Activated T-helper 1 cell treated with anti-CD3 and anti-CD28 coated beads, Interleukin-12 subunit alpha, Interleukin-12 subunit beta, Interleukin-2, Interleukin-4 antibody, amounts not matched to agents 30 ng/mL and 10 ng/mL and 1 ng/mL, durations not matched to agents 14 hours and 24 hours and 36 hours (primary cell): ENCODE data around the gene UST. TPM values are rescaled to one million over a fixed set of nuclear protein-coding genes. Genes with fewer than 3 reads are reported as not detected.

Experiments used
- DNase-seq: peaks from one replicate; pipeline ENCODE4 v3.0.0; 2021; ENCODE audit warnings: low spot score
- H3K27ac Mint-ChIP-seq: one replicate; pipeline ENCODE4 v1.8.0; 2021; ENCODE audit warnings: mild to moderate bottlenecking, mixed read lengths
- H3K27me3 Mint-ChIP-seq: one replicate; pipeline ENCODE4 v1.8.0; 2022; ENCODE audit warnings: mild to moderate bottlenecking, moderate library complexity, mixed read lengths; ENCODE audit not compliant: insufficient read depth
- H3K36me3 Mint-ChIP-seq: one replicate; pipeline ENCODE4 v1.8.0; 2021; ENCODE audit warnings: low read depth, mixed read lengths
- H3K4me1 Mint-ChIP-seq: one replicate; pipeline ENCODE4 v1.8.0; 2021; ENCODE audit warnings: low read depth, mixed read lengths
- H3K4me3 Mint-ChIP-seq: one replicate; pipeline ENCODE4 v1.8.0; 2021; ENCODE audit warnings: mild to moderate bottlenecking, moderate library complexity, mixed read lengths
- H3K9me3 Mint-ChIP-seq: one replicate; pipeline ENCODE4 v1.8.0; 2021; ENCODE audit warnings: mixed read lengths
- intact Hi-C: fragments of 100-400 bp; cut with micrococcal nuclease; formaldehyde crosslinking; loops from one replicate; pipeline ENCODE4 v1.15.1; 2024
- total RNA-seq: library from RNA; stranded (reverse); gene quantifications from 2 replicates; pipeline ENCODE4 v1.2.3, GENCODE V29; 2022

Gene UST
- 0.29 and 0.49 TPM in 2 replicates for total RNA-seq

- no peaks in the 10 kb centered on the region for H3K9me3 Mint-ChIP-seq
- intact Hi-C loops, result loop anchor here (1.0 to 5.0 kb wide), 4 partner anchors 12 to 202 kb away; no protein-coding TSS in a partner anchor
- peak within 1 kb of the TSS; percentile 91 for H3K4me3 Mint-ChIP-seq
- H3K4me1 Mint-ChIP-seq, result peaks cover 23% of the 10 kb centered on the region
- H3K27ac Mint-ChIP-seq, result peak within 1 kb of the TSS; percentile 31
- DNase-seq, result no peak
- H3K36me3 Mint-ChIP-seq, result no peaks in the 10 kb centered on the region
- H3K27me3 Mint-ChIP-seq, result peaks cover 75% of the 10 kb centered on the region
These were observed at the start of gene UST for GRCh38 chr6:148746363-148747144. UST (plus strand) TSS chr6:148747030; CDS start chr6:148747431, 401 bp downstream.

- H3K27me3 Mint-ChIP-seq, result peaks cover 6% of the 10 kb centered on the region
- no peak for DNase-seq
- H3K9me3 Mint-ChIP-seq, result peaks cover 3% of the 10 kb centered on the region
- intact Hi-C loops, result no loop called here
- H3K4me1 Mint-ChIP-seq, result peaks cover 11% of the 10 kb centered on the region
- no peak overlapping the region for H3K4me3 Mint-ChIP-seq
- H3K36me3 Mint-ChIP-seq, result peaks cover 1% of the 10 kb centered on the region
- H3K27ac Mint-ChIP-seq, result no peak overlapping the region
These were observed 48.9 kb upstream of the UST start for GRCh38 chr6:148697895-148698440.

- no peak overlapping the region for H3K4me3 Mint-ChIP-seq
- peaks cover 11% of the 10 kb centered on the region for H3K4me1 Mint-ChIP-seq
- intact Hi-C loops, result no loop called here
- peaks cover 1% of the 10 kb centered on the region for H3K36me3 Mint-ChIP-seq
- peaks cover 8% of the 10 kb centered on the region for H3K27me3 Mint-ChIP-seq
- H3K27ac Mint-ChIP-seq, result no peak overlapping the region
- DNase-seq, result no peak
- peaks cover 10% of the 10 kb centered on the region for H3K9me3 Mint-ChIP-seq
These were observed 48.1 kb upstream of the UST start for GRCh38 chr6:148698671-148699180.

GRCh38 chr6:148700047-148700715 is 46.6 kb upstream of the UST start:
- Mint-ChIP-seq H3K36me3 (peaks cover 2% of the 10 kb centered on the region), H3K4me3 (peak overlapping the region; percentile 79)

GRCh38 chr6:148700741-148701311 is 46.0 kb upstream of the UST start:
- Mint-ChIP-seq H3K27ac (peak overlapping the region; percentile 79), H3K4me3 (peak overlapping the region; percentile 79), H3K36me3 (peaks cover 2% of the 10 kb centered on the region), H3K27me3 (peaks cover 6% of the 10 kb centered on the region), H3K4me1 (peaks cover 11% of the 10 kb centered on the region), H3K9me3 (peaks cover 10% of the 10 kb centered on the region)
- DNase-seq, result no peak
- intact Hi-C loops, result no loop called here

More at GRCh38 chr6:148700047-148700715, 46.6 kb upstream of the UST start:
- intact Hi-C loops, result no loop called here
- DNase-seq, result no peak
- peaks cover 6% of the 10 kb centered on the region for H3K27me3 Mint-ChIP-seq
- H3K4me1 Mint-ChIP-seq, result peaks cover 11% of the 10 kb centered on the region
- H3K9me3 Mint-ChIP-seq, result peaks cover 10% of the 10 kb centered on the region
- no peak overlapping the region for H3K27ac Mint-ChIP-seq

- H3K27ac Mint-ChIP-seq, result peak overlapping the region; percentile 79
- peak overlapping the region; percentile 79 for H3K4me3 Mint-ChIP-seq
- H3K27me3 Mint-ChIP-seq, result peaks cover 8% of the 10 kb centered on the region
- H3K4me1 Mint-ChIP-seq, result peaks cover 11% of the 10 kb centered on the region
- no peak for DNase-seq
- intact Hi-C loops, result no loop called here
- peaks cover 2% of the 10 kb centered on the region for H3K36me3 Mint-ChIP-seq
- peaks cover 10% of the 10 kb centered on the region for H3K9me3 Mint-ChIP-seq
These were observed 45.5 kb upstream of the UST start for GRCh38 chr6:148701375-148701774.

- Mint-ChIP-seq H3K9me3 (peaks cover 10% of the 10 kb centered on the region), H3K36me3 (peaks cover 2% of the 10 kb centered on the region), H3K27me3 (peaks cover 13% of the 10 kb centered on the region), H3K27ac (no peak overlapping the region), H3K4me1 (peaks cover 11% of the 10 kb centered on the region), H3K4me3 (no peak overlapping the region)
- intact Hi-C loops, result no loop called here
- DNase-seq, result no peak
These were observed 42.9 kb upstream of the UST start for GRCh38 chr6:148703900-148704299.

- Mint-ChIP-seq H3K9me3 (peaks cover 10% of the 10 kb centered on the region), H3K4me3 (no peak overlapping the region), H3K36me3 (peaks cover 2% of the 10 kb centered on the region), H3K4me1 (peaks cover 11% of the 10 kb centered on the region), H3K27me3 (peaks cover 16% of the 10 kb centered on the region), H3K27ac (no peak overlapping the region)
- intact Hi-C loops, result no loop called here
- DNase-seq, result no peak
These were observed 42.2 kb upstream of the UST start for GRCh38 chr6:148704400-148705246.

- no peak overlapping the region for H3K27ac Mint-ChIP-seq
- H3K4me3 Mint-ChIP-seq, result no peak overlapping the region
- peaks cover 10% of the 10 kb centered on the region for H3K27me3 Mint-ChIP-seq
- DNase-seq, result no peak
- H3K9me3 Mint-ChIP-seq, result peaks cover 3% of the 10 kb centered on the region
- intact Hi-C loops, result no loop called here
- no peaks in the 10 kb centered on the region for H3K4me1 Mint-ChIP-seq
- H3K36me3 Mint-ChIP-seq, result peaks cover 1% of the 10 kb centered on the region
These were observed 38.1 kb upstream of the UST start for GRCh38 chr6:148708707-148709106.

- H3K4me3 Mint-ChIP-seq, result no peak overlapping the region
- H3K27ac Mint-ChIP-seq, result no peak overlapping the region
- H3K4me1 Mint-ChIP-seq, result no peaks in the 10 kb centered on the region
- H3K27me3 Mint-ChIP-seq, result peaks cover 10% of the 10 kb centered on the region
- peaks cover 9% of the 10 kb centered on the region for H3K9me3 Mint-ChIP-seq
- intact Hi-C loops, result no loop called here
- DNase-seq, result no peak
- peaks cover 1% of the 10 kb centered on the region for H3K36me3 Mint-ChIP-seq
These were observed 37.3 kb upstream of the UST start for GRCh38 chr6:148709577-148709976.

GRCh38 chr6:148711833-148712654 is 34.8 kb upstream of the UST start:
- H3K4me3 Mint-ChIP-seq, result no peak overlapping the region

More at GRCh38 chr6:148711833-148712654, 34.8 kb upstream of the UST start:
- H3K4me1 Mint-ChIP-seq, result no peaks in the 10 kb centered on the region
- intact Hi-C loops, result no loop called here
- no peaks in the 10 kb centered on the region for H3K36me3 Mint-ChIP-seq
- H3K27me3 Mint-ChIP-seq, result peaks cover 8% of the 10 kb centered on the region
- no peak overlapping the region for H3K27ac Mint-ChIP-seq
- DNase-seq, result no peak
- H3K9me3 Mint-ChIP-seq, result peaks cover 12% of the 10 kb centered on the region
